Measurements from ENCODE around the gene SKI. TPM values are rescaled to one million over a fixed set of nuclear protein-coding genes. Genes with fewer than 3 reads are reported as not detected.

The SKI gene
- total and polyA plus RNA-seq, 9 of the 15 experiments (the other 6 are each of a cell fraction or from before 2014, with no cell fraction given) = 0.10 to 60.5 (median 4.6) TPM

DNA sequence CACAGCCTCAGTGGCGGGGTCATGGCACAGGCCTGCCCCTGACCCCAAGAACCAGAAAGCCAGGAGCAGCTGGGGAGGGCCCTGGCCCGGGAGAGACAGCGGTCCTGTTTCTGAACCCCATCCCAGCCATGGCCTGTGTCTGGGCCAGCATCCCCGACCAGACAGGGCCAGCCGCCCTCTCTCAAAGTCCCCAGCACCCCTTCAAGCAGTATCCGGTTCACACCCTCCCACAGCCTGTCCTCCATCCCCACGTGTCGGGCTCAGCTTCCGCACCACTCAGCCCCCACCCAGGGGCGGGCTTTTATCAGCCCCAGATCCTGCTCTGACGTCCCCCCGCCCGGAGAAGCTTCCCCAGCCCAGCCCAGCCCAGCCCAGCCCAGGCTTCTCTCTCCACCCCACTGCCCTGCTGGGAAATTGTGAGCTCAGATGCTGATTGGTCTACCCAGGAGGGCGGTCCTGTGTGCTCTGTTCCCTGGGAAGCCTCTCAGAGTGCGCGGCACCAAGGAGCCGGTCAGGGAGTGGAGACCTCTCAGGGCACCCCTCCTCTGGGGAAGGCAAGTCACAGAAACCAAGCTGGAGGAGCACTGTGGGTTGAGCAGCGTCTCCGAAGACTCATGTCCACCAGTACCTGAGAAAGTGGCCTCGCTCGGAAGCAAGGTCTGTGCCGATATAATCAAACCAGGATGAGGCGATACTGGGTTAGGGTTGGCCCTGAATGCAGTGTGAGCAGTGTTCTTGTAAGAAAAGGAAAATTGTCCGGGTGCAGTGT lies 28.9 kb upstream of the SKI start (continued):
- peak; percentile 67; the same call in 1 of the 2 replicates for TF ChIP-seq KLF6 (CRISPR knock-in tag; IDR thresholded peaks at IDR 0.05; ENCODE audit: borderline replicate concordance)
- TF ChIP-seq MCM7 (IDR thresholded peaks at IDR 0.05) = no peak
- no peak for TF ChIP-seq NFXL1 (CRISPR knock-in tag; IDR thresholded peaks at IDR 0.05)
- TF ChIP-seq KHSRP (IDR thresholded peaks at IDR 0.05) = no peak
- TF ChIP-seq HOXB6 (CRISPR knock-in tag; IDR thresholded peaks at IDR 0.05; ENCODE audit: borderline replicate concordance) = no peak
- no peak for TF ChIP-seq RFX1 (IDR thresholded peaks at IDR 0.05)
- TF ChIP-seq POU5F1 (IDR thresholded peaks at IDR 0.05; ENCODE audit: borderline replicate concordance, low read depth, low read length, partially characterized antibody) = no peak
- TF ChIP-seq ARHGAP35 (IDR thresholded peaks at IDR 0.05; ENCODE audit: partially characterized antibody) = no peak
- no peak for TF ChIP-seq ESRRA (IDR thresholded peaks at IDR 0.05; ENCODE audit: borderline replicate concordance, low read depth)
- no peak; the same call in 1 of the 2 replicates for TF ChIP-seq JUN (IDR thresholded peaks at IDR 0.05; ENCODE audit: borderline replicate concordance, low read depth, low read length)
- TF ChIP-seq JUN (CRISPR knock-in tag; IDR thresholded peaks at IDR 0.05; ENCODE audit: borderline replicate concordance) = no peak
- TF ChIP-seq POLR3G (IDR thresholded peaks at IDR 0.05; ENCODE audit: extremely low read depth, insufficient read length, insufficient replicate concordance) = no peak
- no peak for TF ChIP-seq ZNF717 (CRISPR knock-in tag; IDR thresholded peaks at IDR 0.05)
- TF ChIP-seq U2AF1 (optimal IDR thresholded peaks at IDR 0.05; ENCODE audit: low read depth, low read length) = no peak
- TF ChIP-seq NCOA2 (IDR thresholded peaks at IDR 0.05; ENCODE audit: partially characterized antibody in 2 of 2) = no peak
- TF ChIP-seq, protein P1, sequence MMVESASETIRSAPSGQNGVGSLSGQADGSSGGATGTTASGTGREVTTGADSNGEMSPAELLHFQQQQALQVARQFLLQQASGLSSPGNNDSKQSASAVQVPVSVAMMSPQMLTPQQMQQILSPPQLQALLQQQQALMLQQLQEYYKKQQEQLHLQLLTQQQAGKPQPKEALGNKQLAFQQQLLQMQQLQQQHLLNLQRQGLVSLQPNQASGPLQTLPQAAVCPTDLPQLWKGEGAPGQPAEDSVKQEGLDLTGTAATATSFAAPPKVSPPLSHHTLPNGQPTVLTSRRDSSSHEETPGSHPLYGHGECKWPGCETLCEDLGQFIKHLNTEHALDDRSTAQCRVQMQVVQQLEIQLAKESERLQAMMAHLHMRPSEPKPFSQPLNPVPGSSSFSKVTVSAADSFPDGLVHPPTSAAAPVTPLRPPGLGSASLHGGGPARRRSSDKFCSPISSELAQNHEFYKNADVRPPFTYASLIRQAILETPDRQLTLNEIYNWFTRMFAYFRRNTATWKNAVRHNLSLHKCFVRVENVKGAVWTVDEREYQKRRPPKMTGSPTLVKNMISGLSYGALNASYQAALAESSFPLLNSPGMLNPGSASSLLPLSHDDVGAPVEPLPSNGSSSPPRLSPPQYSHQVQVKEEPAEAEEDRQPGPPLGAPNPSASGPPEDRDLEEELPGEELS (CRISPR knock-in tag; IDR thresholded peaks at IDR 0.05; ENCODE audit: borderline replicate concordance) = 0 out of 2 replicates have a peak, but pooled peaks have one; percentile 37
- TF ChIP-seq, protein P2, sequence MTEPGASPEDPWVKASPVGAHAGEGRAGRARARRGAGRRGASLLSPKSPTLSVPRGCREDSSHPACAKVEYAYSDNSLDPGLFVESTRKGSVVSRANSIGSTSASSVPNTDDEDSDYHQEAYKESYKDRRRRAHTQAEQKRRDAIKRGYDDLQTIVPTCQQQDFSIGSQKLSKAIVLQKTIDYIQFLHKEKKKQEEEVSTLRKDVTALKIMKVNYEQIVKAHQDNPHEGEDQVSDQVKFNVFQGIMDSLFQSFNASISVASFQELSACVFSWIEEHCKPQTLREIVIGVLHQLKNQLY (CRISPR knock-in tag; conservative IDR thresholded peaks at IDR 0.05) = no peak
- TF ChIP-seq, protein P3, sequence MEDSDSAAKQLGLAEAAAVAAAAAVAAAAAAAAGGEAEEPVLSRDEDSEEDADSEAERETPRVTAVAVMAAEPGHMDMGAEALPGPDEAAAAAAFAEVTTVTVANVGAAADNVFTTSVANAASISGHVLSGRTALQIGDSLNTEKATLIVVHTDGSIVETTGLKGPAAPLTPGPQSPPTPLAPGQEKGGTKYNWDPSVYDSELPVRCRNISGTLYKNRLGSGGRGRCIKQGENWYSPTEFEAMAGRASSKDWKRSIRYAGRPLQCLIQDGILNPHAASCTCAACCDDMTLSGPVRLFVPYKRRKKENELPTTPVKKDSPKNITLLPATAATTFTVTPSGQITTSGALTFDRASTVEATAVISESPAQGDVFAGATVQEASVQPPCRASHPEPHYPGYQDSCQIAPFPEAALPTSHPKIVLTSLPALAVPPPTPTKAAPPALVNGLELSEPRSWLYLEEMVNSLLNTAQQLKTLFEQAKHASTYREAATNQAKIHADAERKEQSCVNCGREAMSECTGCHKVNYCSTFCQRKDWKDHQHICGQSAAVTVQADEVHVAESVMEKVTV (CRISPR knock-in tag; IDR thresholded peaks at IDR 0.05) = no peak
- no peak for TF ChIP-seq FOXM1 (IDR thresholded peaks at IDR 0.05; ENCODE audit: low read depth)
- TF ChIP-seq FOXM1 (CRISPR knock-in tag; IDR thresholded peaks at IDR 0.05; ENCODE audit: low read depth) = no peak
- TF ChIP-seq HMG20A (CRISPR knock-in tag; conservative IDR thresholded peaks at IDR 0.05) = no peak

All from K562 (cell line).